Left ventricle myocardium inferior (tissue), 1 donor: ENCODE data around the gene MPST. TPM values are rescaled to one million over a fixed set of nuclear protein-coding genes. Genes with fewer than 3 reads are reported as not detected.

Experiments used
- DNase-seq: peaks from one replicate; pipeline ENCODE4 v3.0.0-alpha.2; 2020
- H3K27ac ChIP-seq: fragments of 200-600 bp; replicated peaks from 2 replicates; pipeline ENCODE4 v1.8.0; 2021
- H3K27me3 ChIP-seq: fragments of 200-600 bp; 2 replicates; pipeline ENCODE4 v1.8.0; 2021; ENCODE audit warnings: low read depth
- H3K36me3 ChIP-seq: fragments of 200-600 bp; 2 replicates; pipeline ENCODE4 v1.8.0; 2021
- H3K4me1 ChIP-seq: fragments of 200-600 bp; 2 replicates; pipeline ENCODE4 v1.8.0; 2021
- H3K4me3 ChIP-seq: fragments of 200-600 bp; 2 replicates; pipeline ENCODE4 v1.8.0; 2021; ENCODE audit warnings: mild to moderate bottlenecking, moderate library complexity
- H3K9me3 ChIP-seq: fragments of 200-600 bp; replicated peaks from 2 replicates; pipeline ENCODE4 v1.8.0; 2021
- CTCF ChIP-seq: fragments of 200-600 bp; IDR thresholded peaks from 2 replicates; pipeline ENCODE4 v1.8.0; 2021; ENCODE audit warnings: antibody characterized with exemption, mild to moderate bottlenecking, borderline replicate concordance
- intact Hi-C: fragments of 100-400 bp; cut with micrococcal nuclease; formaldehyde crosslinking; loops from one replicate; pipeline ENCODE4 v1.11.0; 2022
- total RNA-seq: library from RNA; stranded (reverse); fragmentation: NEBNext Ultra II Directional; extraction: Animal tissue kit (Norgen Biotek cat#: 25700); gene quantifications from one replicate; pipeline ENCODE4 v1.2.1, GENCODE V29; 2021
- donor health status: DM: no; HTN: yes; CAD: no; lungs with severe emphysema.

The MPST gene
- total RNA-seq, 1 donor from 2014 or later: 58.3 TPM

- no peak overlapping the region for H3K4me3 ChIP-seq
- no peak for TF ChIP-seq CTCF
- H3K9me3 ChIP-seq: no peaks in the 10 kb centered on the region
- intact Hi-C loops: no loop called here
- H3K27me3 ChIP-seq: peaks cover 40% of the 10 kb centered on the region
- DNase-seq: no peak
- no peak overlapping the region for H3K27ac ChIP-seq
- H3K36me3 ChIP-seq: peaks cover 24% of the 10 kb centered on the region
- H3K4me1 ChIP-seq: no peaks in the 10 kb centered on the region
Observed at GRCh38 chr22:37063431-37064420, 44.2 kb downstream of the MPST start.

GRCh38 chr22:37064553-37064952 is 45.0 kb downstream of the MPST start:
- Histone ChIP-seq H3K36me3 (peaks cover 18% of the 10 kb centered on the region), H3K27ac (no peak overlapping the region), H3K4me3 (no peak overlapping the region), H3K9me3 (no peaks in the 10 kb centered on the region), H3K4me1 (no peaks in the 10 kb centered on the region), H3K27me3 (peaks cover 49% of the 10 kb centered on the region)
- intact Hi-C loops: no loop called here
- DNase-seq: no peak
- no peak for TF ChIP-seq CTCF

- peaks cover 11% of the 10 kb centered on the region for H3K36me3 ChIP-seq
- TF ChIP-seq CTCF: no peak
- H3K27me3 ChIP-seq: peaks cover 55% of the 10 kb centered on the region
- H3K27ac ChIP-seq: no peak overlapping the region
- no peak overlapping the region for H3K4me3 ChIP-seq
- no peak for DNase-seq
- intact Hi-C loops: no loop called here
- H3K4me1 ChIP-seq: no peaks in the 10 kb centered on the region
- H3K9me3 ChIP-seq: no peaks in the 10 kb centered on the region
Observed at GRCh38 chr22:37065180-37065579, 45.6 kb downstream of the MPST start.

- intact Hi-C loops: no loop called here
- Histone ChIP-seq H3K36me3 (peaks cover 4% of the 10 kb centered on the region), H3K27ac (no peak overlapping the region), H3K27me3 (peaks cover 63% of the 10 kb centered on the region), H3K9me3 (no peaks in the 10 kb centered on the region), H3K4me3 (no peak overlapping the region), H3K4me1 (no peaks in the 10 kb centered on the region)
- TF ChIP-seq CTCF: no peak
- no peak for DNase-seq
Observed at GRCh38 chr22:37065961-37066360, 46.4 kb downstream of the MPST start.

- TF ChIP-seq CTCF: no peak
- Histone ChIP-seq H3K27me3 (peaks cover 70% of the 10 kb centered on the region), H3K4me1 (no peaks in the 10 kb centered on the region), H3K27ac (no peak overlapping the region), H3K4me3 (no peak overlapping the region), H3K9me3 (no peaks in the 10 kb centered on the region), H3K36me3 (no peaks in the 10 kb centered on the region)
- intact Hi-C loops: no loop called here
- DNase-seq: no peak
Observed at GRCh38 chr22:37067428-37067827, 47.9 kb downstream of the MPST start.
